Upper lobe of left lung (tissue), 6 donors: ENCODE data around the gene NMRK2. TPM values are rescaled to one million over a fixed set of nuclear protein-coding genes. Genes with fewer than 3 reads are reported as not detected.

Experiments
- ATAC-seq, 2 donors: fragments of 200-7000 bp; cut with Tn5 transposase; one replicate each; pipeline ENCODE4 v1.9.1; 2022; ENCODE audit warnings: mild to moderate bottlenecking in 2 of 2, moderate library complexity in 2 of 2; ENCODE audit not compliant: low FRiP score in 2 of 2
- DNase-seq, 2 donors: peaks; one replicate each; pipeline ENCODE4 v3.0.0-alpha.2; 2019 to 2020
- H3K27ac ChIP-seq, 4 donors: fragments of 200-600 bp; sonication (generic); one replicate each; pipeline ENCODE4 v1.5.1; 2016 to 2019
- H3K27me3 ChIP-seq, 4 donors: fragments of 200-600 bp; sonication (generic); one replicate each; pipeline ENCODE4 v1.5.1; 2017 to 2019
- H3K36me3 ChIP-seq, 4 donors: fragments of 200-600 bp; sonication (generic); one replicate each; pipeline ENCODE4 v1.5.1; 2016 to 2019
- H3K4me1 ChIP-seq, 4 donors: fragments of 200-600 bp; sonication (generic); one replicate each; pipeline ENCODE4 v1.5.1; 2018 to 2019
- H3K4me3 ChIP-seq, 4 donors: fragments of 200-600 bp; sonication (generic); one replicate each; pipeline ENCODE4 v1.5.1; 2017 to 2019; ENCODE audit warnings: mild to moderate bottlenecking in 2 of 4, moderate library complexity in 1 of 4
- H3K9me3 ChIP-seq, 4 donors: fragments of 200-600 bp; sonication (generic); one replicate each; pipeline ENCODE4 v1.5.1; 2018 to 2019
- CTCF ChIP-seq, 6 experiments: fragments of 450-650 bp in 4 of 6; fragments of 200-600 bp in 2 of 6; sonication (generic) in 2 of 6; IDR thresholded peaks; one replicate each; pipeline ENCODE4 v1.5.1; 2016 to 2019; ENCODE audit warnings: antibody characterized with exemption in 6 of 6
- EP300 ChIP-seq, 4 donors: sonication (generic); formaldehyde crosslinking; IDR thresholded peaks; one replicate each; pipeline ENCODE4 v1.5.1; 2017; ENCODE audit warnings: antibody characterized with exemption in 4 of 4, control low read depth in 2 of 4
- POLR2A ChIP-seq, 4 donors: fragments of 450-650 bp; IDR thresholded peaks; one replicate each; pipeline ENCODE4 v1.5.1; 2016 to 2017; ENCODE audit warnings: antibody characterized with exemption in 4 of 4, mild to moderate bottlenecking in 2 of 4
- POLR2AphosphoS5 ChIP-seq, 2 donors: sonication (generic); formaldehyde crosslinking; IDR thresholded peaks; one replicate each; pipeline ENCODE4 v1.5.1; 2017; ENCODE audit warnings: antibody characterized with exemption in 2 of 2
- WGBS, 2 donors: methylation state at CpG; one replicate each; pipeline ENCODE4 v1.1.5; 2017 to 2018; 5-methylcytosine and 5-hydroxymethylcytosine counted together
- total RNA-seq, 6 donors: library from RNA; depleted of rRNA in 4 of 6; stranded (reverse); fragments of >200 nt in 4 of 6; gene quantifications; one replicate each; pipeline versions ENCODE4 v1.1.0 to v1.2.1, GENCODE V29; 2016 to 2021
- donor health status: DM: no; HTN: no; CAD: no; lungs with moderate emphysema.
- donor health status: DM: no; HTN: yes; CAD: no; lungs with severe emphysema.

The NMRK2 gene
- total RNA-seq, 6 donors from 2014 or later, result not detected

DNA sequence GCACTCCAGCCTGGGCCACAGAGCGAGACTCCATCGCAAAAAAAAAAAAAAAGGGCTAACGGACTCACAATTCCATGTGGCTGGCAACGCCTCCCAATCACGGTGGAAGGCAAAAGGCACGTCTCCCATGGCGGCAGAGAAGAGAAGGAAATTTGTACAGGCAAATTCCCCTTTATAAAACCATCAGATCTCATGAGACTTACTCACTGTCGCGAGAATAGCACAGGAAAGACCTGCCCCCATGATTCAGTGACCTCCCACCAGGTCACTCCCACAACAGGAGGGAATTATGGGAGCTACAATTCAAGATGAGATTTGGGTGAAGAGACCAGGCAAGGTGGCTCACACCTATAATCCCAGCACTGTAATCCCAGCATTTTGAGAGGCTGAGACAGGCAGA lies 18.7 kb upstream of the NMRK2 start:
- TF ChIP-seq EP300 (IDR thresholded peaks at IDR 0.05) (no peak), POLR2A (IDR thresholded peaks at IDR 0.05) (no peak), POLR2AphosphoS5 (IDR thresholded peaks at IDR 0.05) (no peak), CTCF (IDR thresholded peaks at IDR 0.05) (no peak)
- ATAC-seq (no peak), DNase-seq (no peak)
- H3K27ac ChIP-seq, result no peak overlapping the region
- H3K4me1 ChIP-seq, result no peaks in the 10 kb centered on the region
- H3K4me3 ChIP-seq, result no peak overlapping the region
- H3K27me3 ChIP-seq, result no peaks in the 10 kb centered on the region
- WGBS, 2 donors, result 76 to 81% methylated on average over 7 to 9 of the region's 9 CpGs
- H3K9me3 ChIP-seq, result peaks cover 0 to 11% (median 7%) of the 10 kb centered on the region in 4 donors
- H3K36me3 ChIP-seq, result no peaks in the 10 kb centered on the region

- Histone ChIP-seq H3K4me3 (no peak overlapping the region), H3K27me3 (no peaks in the 10 kb centered on the region), H3K9me3 (peaks cover 0 to 5% (median 0%) of the 10 kb centered on the region in 4 donors), H3K4me1 (no peaks in the 10 kb centered on the region), H3K36me3 (no peaks in the 10 kb centered on the region), H3K27ac (no peak overlapping the region)
- DNase-seq (no peak), ATAC-seq (no peak)
- TF ChIP-seq EP300 (IDR thresholded peaks at IDR 0.05) (no peak), POLR2A (IDR thresholded peaks at IDR 0.05) (no peak), CTCF (IDR thresholded peaks at IDR 0.05) (no peak)
- 92% methylated on average over 5 of the region's 5 CpGs for WGBS, 2 donors
Measured at GRCh38 chr19:3916033-3916432, 16.8 kb upstream of the NMRK2 start.

DNA sequence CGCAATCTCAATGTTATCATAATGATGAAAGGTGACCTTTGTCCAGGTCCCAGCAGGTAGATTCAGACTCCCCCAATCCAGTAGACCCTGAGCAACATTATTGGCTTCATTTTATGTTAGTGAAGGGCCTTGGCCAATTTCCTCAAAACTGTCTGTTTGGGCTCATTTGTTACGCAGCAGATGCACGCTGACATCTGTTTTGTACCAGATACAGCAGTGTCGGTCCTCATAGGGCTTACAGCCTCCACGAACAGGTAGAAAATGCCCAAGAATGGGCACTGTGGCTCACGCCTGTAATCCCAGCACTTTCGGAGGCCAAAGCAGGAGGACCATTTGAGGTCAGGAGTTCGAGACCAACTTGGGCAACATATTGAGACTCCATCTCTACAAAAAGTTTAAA lies 13.1 kb upstream of the NMRK2 start:
- H3K27me3 ChIP-seq, result no peaks in the 10 kb centered on the region
- WGBS, 2 donors, result 97 to 98% methylated on average over 8 of the region's 8 CpGs
- no peaks in the 10 kb centered on the region for H3K36me3 ChIP-seq
- no peak overlapping the region for H3K4me3 ChIP-seq
- ATAC-seq (no peak), DNase-seq (no peak)
- TF ChIP-seq EP300 (IDR thresholded peaks at IDR 0.05) (no peak), CTCF (IDR thresholded peaks at IDR 0.05) (no peak), POLR2A (IDR thresholded peaks at IDR 0.05) (no peak), POLR2AphosphoS5 (IDR thresholded peaks at IDR 0.05) (no peak)
- H3K9me3 ChIP-seq, result peaks cover 0 to 14% (median 11%) of the 10 kb centered on the region in 4 donors
- H3K27ac ChIP-seq, result no peak overlapping the region
- no peaks in the 10 kb centered on the region for H3K4me1 ChIP-seq

DNA sequence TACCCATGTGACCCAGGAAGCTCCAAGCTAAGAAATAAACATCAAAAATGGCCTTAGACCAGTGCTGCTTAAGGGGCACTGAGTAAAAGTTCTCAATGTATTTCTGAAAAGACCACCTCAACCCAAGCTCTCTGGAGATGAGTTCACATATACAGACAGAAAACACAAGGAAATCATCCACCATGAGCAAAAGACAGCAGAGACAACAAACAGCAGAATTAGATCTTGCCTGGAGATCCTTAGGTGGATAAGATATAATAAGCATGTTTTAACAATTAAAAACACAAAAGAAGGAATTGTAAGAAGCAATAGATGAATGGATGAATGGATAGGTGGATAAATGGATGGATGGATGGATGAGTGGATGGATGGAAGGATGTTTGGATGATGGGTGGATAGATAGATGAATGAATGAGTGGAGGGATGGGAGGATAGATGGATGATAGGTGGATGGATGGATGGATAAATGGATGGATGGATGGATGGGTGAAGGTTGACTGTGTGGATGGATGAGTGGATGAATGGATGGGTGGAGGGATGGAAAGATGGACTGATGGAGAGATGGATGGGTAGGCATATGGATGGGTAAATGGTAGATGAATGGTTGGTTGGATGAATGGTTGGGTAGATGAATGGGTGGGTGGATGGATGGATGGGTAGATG lies 9.6 kb upstream of the NMRK2 start:
- ATAC-seq (no peak), DNase-seq (no peak)
- Histone ChIP-seq H3K4me1 (no peaks in the 10 kb centered on the region), H3K27ac (no peak overlapping the region), H3K9me3 (peaks cover 0 to 14% (median 11%) of the 10 kb centered on the region in 4 donors), H3K4me3 (no peak overlapping the region), H3K27me3 (no peaks in the 10 kb centered on the region), H3K36me3 (no peaks in the 10 kb centered on the region)
- TF ChIP-seq POLR2AphosphoS5 (IDR thresholded peaks at IDR 0.05) (no peak), CTCF (IDR thresholded peaks at IDR 0.05) (no peak), POLR2A (IDR thresholded peaks at IDR 0.05) (no peak), EP300 (IDR thresholded peaks at IDR 0.05) (no peak)

DNA sequence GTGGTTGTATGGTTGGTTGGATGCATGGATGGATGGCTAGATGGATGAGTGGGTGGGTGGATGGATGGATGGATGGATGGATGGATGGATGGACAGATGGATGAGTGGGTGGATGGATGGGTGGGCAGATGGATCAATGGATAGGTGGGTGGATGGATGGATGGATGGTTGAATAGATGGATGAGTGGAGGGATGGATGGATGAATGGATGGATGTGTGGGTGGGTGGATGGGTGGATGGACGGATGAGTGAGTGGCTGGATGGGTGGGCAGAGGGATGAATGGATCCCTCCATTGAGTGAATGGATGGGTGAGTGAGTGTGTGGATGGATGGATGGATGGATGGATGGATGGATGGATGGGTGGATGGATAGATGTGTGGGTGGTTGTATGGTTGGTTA lies 9.0 kb upstream of the NMRK2 start:
- H3K36me3 ChIP-seq, result no peaks in the 10 kb centered on the region
- no peak for TF ChIP-seq POLR2AphosphoS5 (IDR thresholded peaks at IDR 0.05)
- TF ChIP-seq POLR2A (IDR thresholded peaks at IDR 0.05), result no peak
- TF ChIP-seq EP300 (IDR thresholded peaks at IDR 0.05), result no peak
- TF ChIP-seq CTCF (IDR thresholded peaks at IDR 0.05), result no peak
- no peak for DNase-seq
- no peaks in the 10 kb centered on the region for H3K27me3 ChIP-seq
- no peak overlapping the region for H3K27ac ChIP-seq
- no peak for ATAC-seq
- H3K4me3 ChIP-seq, result no peak overlapping the region
- H3K9me3 ChIP-seq, result peaks cover 0 to 14% (median 11%) of the 10 kb centered on the region in 4 donors
- H3K4me1 ChIP-seq, result no peaks in the 10 kb centered on the region
- whole genome bisulfite sequencing, 2 donors, result 69 to 83% methylated on average over 1 of the region's 1 CpG
